Nephron (organoid): ENCODE results near the gene COG2.

Experiments used
- H3K27ac Mint-ChIP-seq, 3 experiments: 2 replicates each; pipeline ENCODE4 v1.8.0; 2020; ENCODE audit warnings: mixed read lengths in 3 of 3, mild to moderate bottlenecking in 2 of 3, moderate library complexity in 1 of 3
- H3K27me3 Mint-ChIP-seq: 2 replicates; pipeline ENCODE4 v1.8.0; 2021; ENCODE audit warnings: low read depth, mild to moderate bottlenecking, moderate library complexity, mixed read lengths
- H3K36me3 Mint-ChIP-seq: 2 replicates; pipeline ENCODE4 v1.8.0; 2020; ENCODE audit warnings: low read depth, mixed read lengths
- H3K4me1 Mint-ChIP-seq: 2 replicates; pipeline ENCODE4 v1.8.0; 2020; ENCODE audit warnings: mixed read lengths
- H3K4me3 Mint-ChIP-seq, 3 experiments: 2 replicates each; pipeline ENCODE4 v1.8.0; 2020; ENCODE audit warnings: mild to moderate bottlenecking in 3 of 3, mixed read lengths in 3 of 3, moderate library complexity in 2 of 3
- H3K9me3 Mint-ChIP-seq: 2 replicates; pipeline ENCODE4 v1.8.0; 2020; ENCODE audit warnings: mixed read lengths
- CTCF ChIP-seq, 3 experiments: fragments of 200-600 bp; sonication (generic); IDR thresholded peaks; one replicate each; pipeline ENCODE4 v1.5.0; 2021; ENCODE audit warnings: antibody characterized with exemption in 3 of 3; ENCODE audit not compliant: unreplicated experiment in 3 of 3

The COG2 gene

GRCh38 chr1:230725256-230726012, 83.2 kb downstream of the COG2 start:
- no peak for TF ChIP-seq CTCF (IDR thresholded peaks at IDR 0.05; ENCODE audit: unreplicated experiment in 3 of 3)
- Mint-ChIP-seq H3K27me3 (no peaks in the 10 kb centered on the region), H3K27ac (peak overlapping the region; percentile 35 to 88 (median 79)), H3K9me3 (peaks cover 14% of the 10 kb centered on the region), H3K36me3 (peaks cover 5% of the 10 kb centered on the region), H3K4me1 (peaks cover 44% of the 10 kb centered on the region), H3K4me3 (no peak overlapping the region)

- Mint-ChIP-seq H3K9me3 (peaks cover 3% of the 10 kb centered on the region), H3K4me3 (peak overlapping the region in 1 of 3 experiments; percentile 10), H3K27me3 (no peaks in the 10 kb centered on the region), H3K27ac (peak overlapping the region; percentile 13 to 77 (median 76)), H3K4me1 (peaks cover 53% of the 10 kb centered on the region), H3K36me3 (no peaks in the 10 kb centered on the region)
- TF ChIP-seq CTCF (IDR thresholded peaks at IDR 0.05; ENCODE audit: unreplicated experiment in 3 of 3), result no peak
Observed at GRCh38 chr1:230728710-230729392, 86.6 kb downstream of the COG2 start.

DNA sequence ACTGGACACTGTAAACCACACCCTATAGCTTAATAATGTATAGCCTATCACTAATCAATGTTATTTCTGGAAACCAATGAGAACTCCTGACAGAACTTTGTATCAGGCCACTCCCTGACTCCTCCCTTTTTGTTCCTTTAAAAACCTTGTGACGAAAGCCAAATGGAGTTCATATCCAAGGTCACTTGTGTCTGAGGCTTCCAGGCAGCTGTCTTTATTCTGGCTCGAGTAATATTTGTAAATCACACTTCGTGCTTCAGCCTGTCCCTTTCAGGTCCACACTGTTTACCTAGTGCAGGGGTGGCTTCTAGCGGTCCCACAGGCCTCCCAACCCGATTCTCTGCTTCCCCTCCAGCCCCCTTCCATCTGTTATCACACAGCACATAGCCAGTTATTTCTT, 88.7 kb downstream of the COG2 start:
- no peaks in the 10 kb centered on the region for H3K36me3 Mint-ChIP-seq
- no peak overlapping the region for H3K4me3 Mint-ChIP-seq
- no peaks in the 10 kb centered on the region for H3K9me3 Mint-ChIP-seq
- H3K4me1 Mint-ChIP-seq, result peaks cover 41% of the 10 kb centered on the region
- TF ChIP-seq CTCF (IDR thresholded peaks at IDR 0.05; ENCODE audit: unreplicated experiment in 3 of 3), result no peak
- H3K27me3 Mint-ChIP-seq, result no peaks in the 10 kb centered on the region
- H3K27ac Mint-ChIP-seq, result peak overlapping the region; percentile 71 to 96 (median 95)

GRCh38 chr1:230735447-230735846, 93.2 kb downstream of the COG2 start:
- TF ChIP-seq CTCF (IDR thresholded peaks at IDR 0.05; ENCODE audit: unreplicated experiment in 3 of 3), result no peak
- no peak overlapping the region for H3K4me3 Mint-ChIP-seq
- H3K27ac Mint-ChIP-seq, result no peak overlapping the region
- peaks cover 5% of the 10 kb centered on the region for H3K9me3 Mint-ChIP-seq
- H3K4me1 Mint-ChIP-seq, result peaks cover 16% of the 10 kb centered on the region
- H3K27me3 Mint-ChIP-seq, result no peaks in the 10 kb centered on the region
- H3K36me3 Mint-ChIP-seq, result no peaks in the 10 kb centered on the region

GRCh38 chr1:230737622-230738262, 95.5 kb downstream of the COG2 start:
- H3K9me3 Mint-ChIP-seq, result peaks cover 5% of the 10 kb centered on the region
- TF ChIP-seq CTCF (IDR thresholded peaks at IDR 0.05; ENCODE audit: unreplicated experiment in 3 of 3), result no peak

More at GRCh38 chr1:230737622-230738262, 95.5 kb downstream of the COG2 start:
- Mint-ChIP-seq H3K4me3 (no peak overlapping the region), H3K36me3 (no peaks in the 10 kb centered on the region), H3K27ac (peak overlapping the region in 1 of 3 experiments; percentile 58), H3K27me3 (no peaks in the 10 kb centered on the region), H3K4me1 (no peaks in the 10 kb centered on the region)
